ENCODE measurements around the gene KIF5A. TPM values are rescaled to one million over a fixed set of nuclear protein-coding genes. Genes with fewer than 3 reads are reported as not detected.
"Not testable (repeated sequence)": the region's sequence is repeated elsewhere in the genome, so short reads cannot be mapped to it uniquely, and the experiment has no call there.

Gene KIF5A
- total and polyA plus RNA-seq, 2 of the 4 experiments (the other 2 are of a cell fraction), result 0.15 to 0.18 TPM

DNA sequence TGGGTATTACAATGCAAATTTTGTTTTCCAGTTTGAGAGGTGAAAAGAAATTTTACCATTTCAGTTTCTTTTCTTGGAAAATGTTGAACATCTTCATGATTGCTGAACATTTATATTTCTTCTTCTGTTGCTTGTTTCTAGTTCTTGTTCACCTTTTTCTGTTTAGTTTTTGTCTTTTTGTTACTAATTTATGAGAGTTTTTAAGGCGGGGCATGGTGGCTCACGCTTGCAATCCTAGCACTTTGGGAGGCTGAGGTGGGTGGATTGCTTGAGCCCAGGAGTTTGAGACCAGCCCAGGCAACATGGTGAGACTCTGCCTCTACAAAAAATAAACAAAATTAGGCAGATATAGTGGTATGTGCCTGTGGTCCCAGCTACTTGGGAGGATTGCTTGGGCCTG, 10.7 kb downstream of the KIF5A start:
- no peak overlapping the region for H2AFZ ChIP-seq (replicated peaks; ENCODE audit: low read length, poor library complexity)
- H3K36me3 ChIP-seq (ENCODE audit: control insufficient read depth, insufficient read depth, low read length), result no peaks in the 10 kb centered on the region
- no peaks in the 10 kb centered on the region for H3K79me1 ChIP-seq (ENCODE audit: low read depth in 1 of 2, low read length in 2 of 2)
- in situ Hi-C loops (cut with MboI; ENCODE audit: low sequenced_read_pairs) (no loop called here), intact Hi-C loops (cut with micrococcal nuclease) (loop anchor here (10.0 kb wide), 1 partner anchor 1304 kb away; no protein-coding TSS in a partner anchor), dilution Hi-C loops (cut with HindIII; ENCODE audit: low sequenced_read_pairs, unreplicated experiment) (loop anchor here (25.0 kb wide), 1 partner anchor 102 kb away; no protein-coding TSS in a partner anchor)
- H4K20me1 ChIP-seq (ENCODE audit: insufficient read depth, low read length), result no peaks in the 10 kb centered on the region
- no peaks in the 10 kb centered on the region for H3K9me1 ChIP-seq (ENCODE audit: insufficient read depth, low read length)
- H4K91ac ChIP-seq (ENCODE audit: insufficient read depth, low read depth, low read length), result no peak overlapping the region
- no peak overlapping the region for H4K5ac ChIP-seq (ENCODE audit: low read depth, low read length)
- no peak overlapping the region for H2AK9ac ChIP-seq (replicated peaks; ENCODE audit: low read depth, low read length, poor library complexity)
- no peak overlapping the region for H3K14ac ChIP-seq (replicated peaks; ENCODE audit: low read depth, low read length)
- no peak overlapping the region for H3K4ac ChIP-seq (ENCODE audit: low read depth, low read length)
- no CpG with 5 or more reads among the region's 2 CpGs for WGBS, 2 experiments (ENCODE audit: extremely low coverage in 2 of 2, insufficient read length in 1 of 2)
- H3K4me2 ChIP-seq (ENCODE audit: low read depth, low read length), result no peak overlapping the region
- H3K23ac ChIP-seq (ENCODE audit: low read depth, low read length), result no peak overlapping the region
- H3K56ac ChIP-seq (ENCODE audit: extremely low read depth, insufficient read depth, low read length), result no peak overlapping the region
- no peak overlapping the region for H3K9ac ChIP-seq (ENCODE audit: low read depth, low read length)
- no TSS peak for BruUV-seq (replicated peaks)
- no peaks in the 10 kb centered on the region for H3K9me3 ChIP-seq (ENCODE audit: control insufficient read depth, insufficient read depth, low read length)
- DNase-seq, result no peak
- POLR2A ChIA-PET (ENCODE audit: unreplicated experiment), result no interaction called here
- H3K27ac ChIP-seq (ENCODE audit: insufficient read depth, low read length), result no peak overlapping the region
- no peak overlapping the region for H2AK5ac ChIP-seq (ENCODE audit: low read depth, low read length)
- CTCF ChIA-PET, result interaction anchor here (1.3 kb wide), 1 partner anchor 73 kb away, joined by 3 read pairs; the partner anchor contains the start of gene B4GALNT1
- no peak overlapping the region for H3K18ac ChIP-seq (ENCODE audit: low read depth, low read length)
- H4K8ac ChIP-seq (ENCODE audit: low read depth in 2 of 2, low read length in 2 of 2), result no peak overlapping the region
- H3K4me1 ChIP-seq (ENCODE audit: control insufficient read depth, insufficient read depth, low read length), result no peaks in the 10 kb centered on the region
- no peak overlapping the region for H2BK5ac ChIP-seq (ENCODE audit: low read depth, low read length, poor library complexity, severe bottlenecking)
- H2BK20ac ChIP-seq (ENCODE audit: low read depth, low read length), result no peak overlapping the region
- peaks cover 11% of the 10 kb centered on the region for H3K27me3 ChIP-seq (ENCODE audit: control insufficient read depth, insufficient read depth, low read length)
- no peak overlapping the region for H2BK120ac ChIP-seq (ENCODE audit: low read depth, low read length)
- ATAC-seq (ENCODE audit: low read depth), result no peak
- no peak overlapping the region for H3K4me3 ChIP-seq (ENCODE audit: insufficient read depth, low read depth, low read length)
- no peak overlapping the region for H2BK15ac ChIP-seq (ENCODE audit: low read depth, low read length)
- TF ChIP-seq RAD21 (IDR thresholded peaks at IDR 0.05; ENCODE audit: low read length) (no peak), USF2 (IDR thresholded peaks at IDR 0.05; ENCODE audit: low read depth, low read length) (no peak), MAZ (IDR thresholded peaks at IDR 0.05; ENCODE audit: borderline replicate concordance, low read depth, low read length) (no peak), POLR2A (IDR thresholded peaks at IDR 0.05; ENCODE audit: low read depth, low read length) (no peak), NFE2L2 (IDR thresholded peaks at IDR 0.05; ENCODE audit: low read depth, low read length) (no peak)

DNA sequence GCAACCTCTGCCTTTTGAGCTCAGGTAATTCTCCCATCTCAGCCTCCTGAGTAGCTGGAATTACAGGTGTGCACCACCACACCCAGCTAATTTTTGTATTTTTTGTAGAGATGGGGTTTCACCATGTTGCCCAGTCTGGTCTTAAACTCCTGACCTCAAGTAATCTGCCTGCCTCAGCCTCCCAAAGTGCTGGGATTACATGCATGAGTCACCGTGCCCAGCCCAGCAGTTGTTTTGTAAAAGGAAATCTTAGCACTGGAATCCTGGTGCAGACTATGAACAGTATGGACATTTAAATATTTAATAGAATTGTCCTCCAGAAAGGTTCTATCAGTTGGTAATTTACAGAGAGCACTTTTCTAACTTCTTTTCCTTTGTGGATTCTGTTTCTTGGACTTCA, 11.3 kb downstream of the KIF5A start:
- H3K27me3 ChIP-seq (ENCODE audit: control insufficient read depth, insufficient read depth, low read length), result peaks cover 11% of the 10 kb centered on the region
- H4K8ac ChIP-seq (ENCODE audit: low read depth in 2 of 2, low read length in 2 of 2); H3K27ac ChIP-seq (ENCODE audit: insufficient read depth, low read length); H3K36me3 ChIP-seq (ENCODE audit: control insufficient read depth, insufficient read depth, low read length); POLR2A ChIA-PET (ENCODE audit: unreplicated experiment); H3K4me2 ChIP-seq (ENCODE audit: low read depth, low read length); H4K20me1 ChIP-seq (ENCODE audit: insufficient read depth, low read length); H2AK5ac ChIP-seq (ENCODE audit: low read depth, low read length); in situ Hi-C loops (cut with MboI; ENCODE audit: low sequenced_read_pairs); H3K9me1 ChIP-seq (ENCODE audit: insufficient read depth, low read length); H3K79me1 ChIP-seq (ENCODE audit: low read depth in 1 of 2, low read length in 2 of 2); H3K4ac ChIP-seq (ENCODE audit: low read depth, low read length); H3K9ac ChIP-seq (ENCODE audit: low read depth, low read length); H3K56ac ChIP-seq (ENCODE audit: extremely low read depth, insufficient read depth, low read length); H3K4me3 ChIP-seq (ENCODE audit: insufficient read depth, low read depth, low read length); H3K9me3 ChIP-seq (ENCODE audit: control insufficient read depth, insufficient read depth, low read length); H2BK5ac ChIP-seq (ENCODE audit: low read depth, low read length, poor library complexity, severe bottlenecking); H2AK9ac ChIP-seq (replicated peaks; ENCODE audit: low read depth, low read length, poor library complexity); BruUV-seq (replicated peaks); H3K18ac ChIP-seq (ENCODE audit: low read depth, low read length); H3K23ac ChIP-seq (ENCODE audit: low read depth, low read length); H2BK20ac ChIP-seq (ENCODE audit: low read depth, low read length); H4K5ac ChIP-seq (ENCODE audit: low read depth, low read length); H3K4me1 ChIP-seq (ENCODE audit: control insufficient read depth, insufficient read depth, low read length); H2BK120ac ChIP-seq (ENCODE audit: low read depth, low read length); H2BK15ac ChIP-seq (ENCODE audit: low read depth, low read length); H3K14ac ChIP-seq (replicated peaks; ENCODE audit: low read depth, low read length); H4K91ac ChIP-seq (ENCODE audit: insufficient read depth, low read depth, low read length); H2AFZ ChIP-seq (replicated peaks; ENCODE audit: low read length, poor library complexity): not testable (repeated sequence)
- peak; percentile 20 for DNase-seq
- dilution Hi-C loops (cut with HindIII; ENCODE audit: low sequenced_read_pairs, unreplicated experiment), result loop anchor here (25.0 kb wide), 1 partner anchor 101 kb away; no protein-coding TSS in a partner anchor
- intact Hi-C loops (cut with micrococcal nuclease), result loop anchor here (10.0 kb wide), 1 partner anchor 1304 kb away; no protein-coding TSS in a partner anchor
- WGBS, 2 experiments (ENCODE audit: extremely low coverage in 2 of 2, insufficient read length in 1 of 2), result no CpG with 5 or more reads among the region's 1 CpG
- CTCF ChIA-PET, result interaction anchor here (1.1 to 1.5 kb wide), 3 partner anchors 14 to 72 kb away, joined by 3 read pairs; partner anchors contain the start of genes B4GALNT1 and DCTN2
- ATAC-seq (ENCODE audit: low read depth), result peak; percentile 74; the same call in 1 of the 2 replicates
